HG02840 (cell line): ENCODE results near the gene TCF4.

Experiments used
- ATAC-seq: cut with Tn5 transposase; IDR thresholded peaks from one replicate; pipeline ENCODE4 v1.9.1; 2021; ENCODE audit warnings: mild to moderate bottlenecking, moderate library complexity, moderate number of reproducible peaks; ENCODE audit not compliant: unreplicated experiment, low FRiP score

The TCF4 gene

DNA sequence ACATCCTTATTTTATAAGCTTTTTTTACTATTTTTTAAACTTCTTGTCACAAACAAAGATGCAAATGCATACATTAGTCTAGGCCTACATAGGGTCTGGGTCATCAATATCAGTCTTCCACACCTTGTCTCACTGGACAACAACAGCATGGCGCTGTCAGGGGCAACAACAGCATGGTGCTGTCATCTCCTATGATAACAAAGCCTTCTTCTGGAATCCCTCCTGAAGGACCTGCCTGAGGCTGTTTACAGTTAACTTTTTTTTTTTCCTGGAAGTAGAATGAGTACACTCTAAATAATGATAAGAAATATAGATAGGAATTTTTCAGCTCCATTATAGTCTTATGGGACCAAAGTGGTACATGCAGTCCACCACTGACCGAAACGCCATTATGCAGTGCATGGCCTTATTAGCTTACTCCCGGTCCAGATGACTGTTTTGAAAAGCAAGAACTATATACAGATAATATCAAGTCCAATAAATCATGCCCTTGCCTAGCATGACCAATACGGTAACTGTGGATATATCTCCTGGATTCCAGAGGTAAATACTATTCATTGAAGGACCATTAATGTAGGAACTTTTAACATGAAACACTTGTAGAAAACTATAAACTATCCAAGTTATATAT lies 38.4 kb downstream of the TCF4 start:
- ATAC-seq = no peak

GRCh38 chr18:55547705-55548056 lies 40.3 kb downstream of the TCF4 start:
- ATAC-seq = no peak

- no peak for ATAC-seq
Measured at GRCh38 chr18:55546851-55547704, 40.9 kb downstream of the TCF4 start.

GRCh38 chr18:55544014-55544413 lies 44.0 kb downstream of the TCF4 start:
- no peak for ATAC-seq

- no peak for ATAC-seq
Measured at GRCh38 chr18:55543130-55543704, 44.8 kb downstream of the TCF4 start.

DNA sequence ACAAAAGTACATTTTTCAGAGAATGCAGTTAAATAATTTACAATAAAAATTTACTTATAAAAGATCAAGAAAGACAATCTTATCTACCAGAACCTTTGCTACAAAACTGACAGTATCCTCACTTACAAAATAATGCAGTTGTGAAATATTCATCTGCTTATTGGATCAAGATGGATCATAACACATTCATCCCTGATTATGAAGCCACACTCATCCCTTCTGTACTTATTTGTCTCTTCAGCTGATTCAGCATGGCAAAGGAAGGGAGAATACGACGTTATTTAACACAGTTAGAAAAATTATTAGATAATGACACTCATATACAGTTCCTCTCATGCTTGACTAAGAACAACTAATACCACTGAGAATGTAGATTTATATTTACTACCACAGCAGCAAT lies 46.4 kb downstream of the TCF4 start:
- ATAC-seq = no peak

DNA sequence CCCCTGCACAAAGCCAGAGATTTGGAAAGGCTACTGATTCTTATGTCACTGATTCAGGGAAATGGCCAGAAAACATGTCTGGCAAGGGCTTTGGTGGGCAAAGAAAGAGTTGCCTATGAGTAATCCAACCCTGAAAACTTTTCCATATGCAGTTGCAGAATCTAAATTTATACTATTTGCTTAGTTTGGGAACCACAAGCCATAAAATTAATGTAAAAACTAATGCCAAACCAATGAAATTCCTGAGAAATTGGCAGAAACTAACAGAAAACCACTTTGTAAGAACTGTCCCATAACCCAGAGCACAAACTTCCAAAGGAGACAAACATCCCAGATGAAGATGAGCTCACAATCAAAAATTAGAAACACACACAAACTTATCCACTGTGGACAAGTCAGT lies 48.8 kb downstream of the TCF4 start:
- no peak for ATAC-seq

GRCh38 chr18:55534996-55535395 lies 53.0 kb downstream of the TCF4 start:
- no peak for ATAC-seq

DNA sequence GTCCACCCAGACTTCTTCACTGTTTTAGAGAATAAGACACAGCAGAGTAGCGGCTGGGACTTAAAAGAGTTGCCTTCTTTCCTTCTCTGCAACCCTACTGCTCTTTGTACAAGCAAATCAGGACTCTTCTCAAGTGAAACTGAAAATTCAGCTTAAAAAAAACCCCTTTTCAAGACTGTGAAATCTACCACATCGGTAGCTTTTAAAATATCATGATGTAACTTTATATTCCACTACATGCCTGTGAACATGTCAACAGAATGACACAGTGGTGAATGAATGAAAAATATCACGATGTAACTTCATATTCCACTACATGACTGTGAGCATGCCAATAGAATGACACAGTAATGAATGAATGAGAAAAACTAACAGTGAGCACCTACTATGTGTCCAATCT lies 53.4 kb downstream of the TCF4 start:
- ATAC-seq = no peak

GRCh38 chr18:55530166-55530565 lies 57.8 kb downstream of the TCF4 start:
- ATAC-seq = no peak

DNA sequence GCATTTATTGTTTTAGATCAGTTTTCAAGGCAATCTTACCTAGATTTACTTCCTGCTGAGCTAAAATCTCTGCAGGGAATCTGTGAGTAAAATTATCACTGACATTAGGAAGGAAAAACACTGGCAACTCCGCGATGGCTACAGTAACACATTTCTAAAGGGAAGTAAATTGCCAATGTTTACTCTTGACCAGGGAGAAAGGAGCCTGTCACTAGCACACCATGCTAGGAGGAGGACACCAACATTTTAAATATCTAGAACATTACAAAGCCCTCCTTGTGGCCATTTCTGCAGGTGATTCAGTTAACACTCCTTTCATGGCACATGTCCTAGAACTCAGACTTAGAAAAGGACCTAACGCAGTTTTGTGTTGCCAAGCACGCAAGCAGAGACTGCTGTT lies 58.4 kb downstream of the TCF4 start:
- no peak for ATAC-seq

DNA sequence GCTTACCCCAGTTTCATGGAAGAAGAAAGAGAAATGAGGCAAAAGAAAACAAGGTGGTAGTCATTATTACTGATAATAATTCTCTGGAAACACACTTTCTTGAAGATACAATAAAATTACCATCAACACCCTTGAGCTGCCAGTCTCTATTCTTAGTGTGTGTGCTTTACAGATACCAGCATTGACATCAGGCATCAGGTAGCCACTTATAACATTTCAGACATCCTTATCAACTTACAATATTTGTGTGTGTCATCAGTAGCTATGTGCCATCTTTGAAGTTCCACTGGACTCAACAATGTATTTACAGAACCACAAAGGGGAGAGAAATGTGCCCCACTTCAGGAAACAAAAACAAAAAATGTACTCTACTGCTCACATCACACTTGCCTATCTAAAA lies 62.1 kb downstream of the TCF4 start:
- no peak for ATAC-seq

DNA sequence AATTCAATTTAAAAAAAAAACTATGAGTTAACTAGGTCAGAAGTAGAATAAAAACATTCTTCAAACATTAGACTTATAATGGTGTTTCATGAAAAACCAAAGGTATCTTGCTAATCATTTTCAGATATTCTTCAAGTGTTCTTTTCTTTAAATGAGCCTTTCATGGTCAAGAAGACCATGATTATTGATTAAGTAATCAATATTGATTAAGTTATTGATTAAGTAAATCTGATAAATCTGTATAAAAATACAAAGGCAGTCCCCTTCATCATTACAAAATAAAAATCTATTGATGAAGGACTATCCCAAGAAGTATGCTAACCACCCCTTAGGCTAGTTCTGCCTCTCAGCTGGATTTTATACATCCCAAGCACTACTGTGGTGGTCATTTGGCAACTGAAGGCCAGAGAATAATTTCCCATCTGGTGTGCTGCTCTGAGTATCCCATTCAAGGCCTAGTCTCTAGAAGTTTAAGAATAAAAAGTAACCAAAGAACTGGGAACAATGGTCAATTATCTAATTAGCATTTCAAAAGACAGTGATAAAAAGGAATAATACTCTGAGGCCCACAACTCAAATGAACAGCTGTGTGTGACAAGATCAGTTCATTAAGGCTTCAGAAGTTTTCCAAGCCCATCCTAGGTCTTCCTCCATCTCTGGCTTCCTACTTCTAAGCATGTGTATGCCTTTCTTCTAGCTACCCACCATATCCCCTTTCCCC lies 63.5 kb downstream of the TCF4 start:
- no peak for ATAC-seq

DNA sequence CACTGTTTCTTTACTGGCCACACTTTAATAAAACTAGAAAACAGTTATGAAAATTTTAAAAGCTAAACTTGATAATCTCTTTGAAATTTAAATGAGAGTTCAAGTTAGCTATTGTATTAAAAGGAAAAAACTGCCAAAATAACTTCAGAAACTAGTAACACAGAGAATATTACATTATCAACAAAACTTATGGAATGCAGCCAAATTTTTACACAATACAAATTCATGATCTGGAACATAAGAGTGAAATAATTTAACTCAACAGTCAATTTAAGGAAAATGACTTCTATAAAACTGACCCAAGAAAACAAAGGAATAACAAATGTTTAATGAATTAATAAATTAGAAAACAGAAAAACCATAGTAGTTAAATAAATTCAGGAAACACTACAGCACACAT lies 65.0 kb downstream of the TCF4 start:
- no peak for ATAC-seq

- no peak for ATAC-seq
Measured at GRCh38 chr18:55522011-55522410, 66.0 kb downstream of the TCF4 start.

DNA sequence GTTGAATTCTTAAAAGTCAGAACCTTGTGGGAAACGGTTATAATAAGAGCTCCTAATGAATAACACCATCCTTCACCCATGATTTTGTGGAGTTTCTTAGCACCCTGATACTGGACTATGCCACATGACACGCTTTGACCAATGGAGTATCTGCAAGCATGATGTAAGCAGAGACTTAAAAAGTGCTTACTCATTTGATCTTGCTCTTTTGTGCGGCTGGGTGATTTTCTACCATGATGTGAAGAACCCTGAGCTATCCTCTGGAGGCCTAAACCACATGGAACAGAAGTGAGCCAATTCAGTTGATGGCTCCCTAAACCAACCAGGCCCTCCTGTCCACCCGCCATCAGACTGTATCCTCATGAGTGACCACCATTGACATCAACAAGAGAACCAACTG lies 70.9 kb downstream of the TCF4 start:
- ATAC-seq = no peak

DNA sequence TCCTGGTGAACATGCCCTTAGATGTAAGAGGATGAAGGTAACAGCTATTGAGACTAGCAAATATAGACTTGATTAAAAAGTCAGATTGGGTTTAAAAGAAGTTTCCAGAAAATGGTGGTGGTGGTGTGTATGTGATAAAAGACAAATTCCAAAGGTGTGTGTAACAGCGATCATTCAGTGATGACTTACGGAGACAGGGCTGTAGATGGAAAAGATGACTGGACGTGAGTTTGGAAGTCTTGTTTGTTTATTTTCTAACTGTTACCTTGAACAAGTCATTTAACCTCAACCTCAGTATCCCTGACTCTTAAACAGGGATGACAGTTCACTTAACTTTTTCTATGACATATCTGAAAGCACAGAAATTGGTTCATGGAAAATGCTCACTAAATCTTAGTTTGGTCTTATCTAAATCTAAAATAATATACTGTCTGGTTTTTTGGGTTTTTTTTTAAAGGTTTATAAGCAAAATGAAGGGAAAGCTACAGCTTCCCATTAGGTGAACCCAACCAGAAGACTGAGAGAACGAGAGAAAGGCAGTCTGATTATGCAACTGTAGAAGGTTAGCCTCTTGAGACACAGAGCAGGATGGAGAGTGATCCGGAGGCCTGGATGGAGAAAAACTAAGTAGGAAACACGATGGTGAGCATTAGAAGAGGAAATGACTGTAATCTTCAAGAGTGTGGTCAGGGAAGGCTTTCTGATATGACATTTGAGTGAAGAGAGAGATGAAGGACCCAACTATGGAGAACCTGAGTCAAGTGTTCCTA lies 71.9 kb downstream of the TCF4 start:
- no peak for ATAC-seq

DNA sequence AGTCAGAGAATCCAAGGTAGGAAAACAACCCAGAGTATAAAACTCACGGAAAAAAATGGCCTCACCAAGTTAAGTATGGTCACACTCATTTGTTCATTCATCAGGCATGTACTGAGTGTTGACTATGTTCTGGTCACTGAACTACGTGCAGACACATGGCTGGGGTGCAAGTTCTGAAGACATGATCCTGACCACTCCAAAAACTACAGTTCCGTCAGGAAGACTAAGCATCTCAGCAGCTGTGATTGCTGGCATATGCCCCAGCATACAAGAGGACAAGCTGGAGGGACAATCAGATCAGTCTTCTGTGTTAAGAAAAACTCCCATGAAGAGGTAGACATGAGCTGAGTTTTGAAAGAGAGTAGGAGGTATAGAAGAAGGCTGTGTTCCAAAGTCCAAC lies 72.8 kb downstream of the TCF4 start:
- no peak for ATAC-seq

DNA sequence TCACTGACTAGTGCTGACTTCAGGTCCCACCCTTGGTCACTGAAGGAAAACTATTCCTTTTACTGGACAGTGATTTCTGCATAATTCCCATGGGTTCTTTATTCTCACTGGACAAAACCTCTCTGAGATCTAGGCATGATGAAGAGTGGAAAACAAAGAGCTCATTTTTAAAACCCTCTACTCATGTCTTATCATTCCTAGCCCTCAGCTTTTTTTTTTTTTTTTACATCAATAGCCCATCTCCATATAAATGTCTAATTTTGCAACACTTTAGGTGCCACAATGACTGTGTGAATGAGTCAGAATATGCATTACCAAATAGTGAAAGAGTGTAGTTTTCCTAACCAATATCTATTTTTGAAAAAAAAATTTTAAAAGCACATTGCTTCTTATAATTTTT lies 74.8 kb downstream of the TCF4 start:
- ATAC-seq = no peak

DNA sequence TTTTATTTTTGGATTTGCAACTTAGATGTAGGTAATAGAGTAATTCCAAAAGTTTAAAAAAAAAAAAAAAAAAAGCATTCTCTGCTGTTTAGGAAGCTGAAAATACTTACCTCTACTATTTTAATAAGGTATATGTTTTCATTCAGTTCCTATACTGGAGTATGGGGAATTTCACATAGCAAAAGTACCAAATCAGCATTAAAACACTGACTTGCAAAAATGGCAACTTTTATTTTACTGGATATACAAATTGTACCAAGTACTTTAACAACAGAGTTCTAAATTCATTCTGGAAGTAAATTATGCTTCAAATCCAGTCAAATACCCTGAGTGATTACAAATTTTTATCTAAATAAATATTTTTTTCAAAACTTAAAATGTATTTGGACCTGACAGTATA lies 76.7 kb downstream of the TCF4 start:
- no peak for ATAC-seq

- no peak for ATAC-seq
Measured at GRCh38 chr18:55510809-55511208, 77.2 kb downstream of the TCF4 start.
